OCI-LY7 (cell line): ENCODE data around the gene LRRC57.

ENCODE experiments used
- CTCF ChIP-seq: fragments of 200-600 bp; sonication (generic); conservative IDR thresholded peaks from 2 replicates; pipeline ENCODE4 v1.5.1; 2014; ENCODE audit warnings: mild to moderate bottlenecking, antibody characterized with exemption, low read length, moderate library complexity, mixed read lengths
- EZH2phosphoT487 ChIP-seq: fragments of 200-600 bp; sonication (generic); IDR thresholded peaks from 2 replicates; pipeline ENCODE4 v1.6.1; 2018; ENCODE audit warnings: low read depth, borderline replicate concordance, mild to moderate bottlenecking, mixed run types, antibody characterized with exemption, low read length, moderate library complexity, mixed read lengths

- TF ChIP-seq CTCF, result no peak
- no peak for TF ChIP-seq EZH2phosphoT487
Measured at GRCh38 chr15:42576776-42577175, 28.2 kb upstream of the LRRC57 start.
